HL-60 (cell line): ENCODE results near the gene PNLIPRP1.

Experiments
- DNase-seq, 2 experiments: peaks; one replicate each; pipeline ENCODE4 v3.0.0-alpha.2; 2010 to 2020; ENCODE audit warnings: low read depth in 1 of 2, low spot score in 1 of 2
- H3K27ac ChIP-seq: fragments of 250-450 bp; sonication (Bioruptor Pico); replicated peaks from 2 replicates; pipeline ENCODE4 v1.5.1; 2020; ENCODE audit warnings: mild to moderate bottlenecking, moderate library complexity
- H3K27me3 ChIP-seq: fragments of 250-450 bp; sonication (Bioruptor Pico); 2 replicates; pipeline ENCODE4 v1.5.1; 2021; ENCODE audit warnings: mild to moderate bottlenecking, moderate library complexity; ENCODE audit not compliant: insufficient read depth, poor library complexity, severe bottlenecking
- H3K4me3 ChIP-seq: replicated peaks from 2 replicates; pipeline ENCODE4 v1.5.1; 2011; ENCODE audit warnings: mild to moderate bottlenecking, control low read depth, low read length; ENCODE audit not compliant: insufficient read depth
- CTCF ChIP-seq: IDR thresholded peaks from one replicate; pipeline ENCODE4 v1.5.1; 2011; ENCODE audit warnings: low read length, control low read depth, inconsistent platforms; ENCODE audit not compliant: insufficient read depth
- GABPA ChIP-seq: IDR thresholded peaks from 2 replicates; pipeline ENCODE4 v1.6.1; 2012; ENCODE audit warnings: low read depth
- POLR2AphosphoS5 ChIP-seq: IDR thresholded peaks from 2 replicates; pipeline ENCODE4 v1.6.1; 2012; ENCODE audit warnings: low read depth
- REST ChIP-seq: IDR thresholded peaks from 2 replicates; pipeline ENCODE4 v1.6.1; 2012; ENCODE audit warnings: low read depth; ENCODE audit not compliant: insufficient replicate concordance
- SPI1 ChIP-seq: IDR thresholded peaks from 2 replicates; pipeline ENCODE4 v1.6.1; 2012; ENCODE audit warnings: low read depth, mild to moderate bottlenecking, borderline replicate concordance

The PNLIPRP1 gene

DNA sequence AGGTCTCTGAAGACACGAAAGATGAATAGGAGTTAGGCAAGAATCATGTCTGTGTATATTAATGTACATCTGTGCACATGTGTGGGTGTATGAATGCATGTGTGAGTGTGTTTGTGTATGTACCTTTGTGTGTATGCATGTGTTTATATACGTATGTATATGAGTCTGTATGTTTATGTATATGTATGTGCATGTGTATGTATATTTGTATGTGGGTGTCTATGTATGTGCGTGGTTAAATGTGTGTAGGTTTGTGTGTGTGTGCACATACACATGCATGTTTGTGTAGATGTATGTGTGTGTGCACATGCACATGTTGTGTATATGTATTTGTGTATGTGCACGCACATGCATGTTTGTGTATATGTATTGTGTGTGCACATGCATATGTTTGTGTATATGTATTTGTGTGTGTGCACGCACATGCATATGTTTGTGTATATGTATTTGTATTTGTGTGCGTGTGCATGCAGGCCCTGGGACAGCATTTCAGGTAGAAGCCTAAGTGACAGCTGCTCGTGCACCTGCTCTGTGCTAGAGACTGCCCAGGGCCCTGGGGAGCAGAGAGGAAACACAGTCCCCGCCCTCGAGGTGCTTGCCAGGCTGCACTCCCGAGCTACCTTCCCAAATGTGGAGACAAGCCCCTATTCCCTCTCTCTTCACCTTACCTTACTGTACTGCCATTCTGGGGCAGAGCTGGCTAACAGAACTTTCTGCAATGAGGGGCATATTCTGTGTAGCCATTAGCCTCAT, 12.1 kb downstream of the PNLIPRP1 start:
- Histone ChIP-seq H3K4me3 (no peak overlapping the region), H3K27ac (no peak overlapping the region), H3K27me3 (no peaks in the 10 kb centered on the region)
- TF ChIP-seq SPI1 = no peak
- TF ChIP-seq GABPA = no peak
- no peak for TF ChIP-seq POLR2AphosphoS5
- DNase-seq = no peak

DNA sequence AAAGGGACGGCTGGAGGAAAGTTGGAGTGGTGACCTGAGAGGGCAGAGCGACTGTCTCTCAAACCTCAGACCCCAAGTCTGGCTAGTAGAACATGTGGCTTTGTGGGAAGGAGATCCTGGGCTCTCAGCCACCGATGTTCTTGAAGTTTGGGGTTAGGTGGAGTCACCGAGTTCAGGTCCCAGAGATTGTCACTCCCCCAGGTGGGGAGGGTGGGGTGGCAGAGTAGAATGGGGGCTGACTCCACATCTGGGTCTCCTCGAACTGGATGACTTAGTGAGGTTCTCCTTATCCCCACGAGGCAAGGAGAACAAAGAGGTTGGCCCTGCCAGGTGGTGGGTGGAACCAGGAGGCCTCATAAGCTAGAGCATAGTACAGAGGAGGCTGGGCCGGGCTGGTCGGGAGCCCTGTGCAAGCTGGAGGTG, 15.3 kb downstream of the PNLIPRP1 start:
- no peak overlapping the region for H3K27ac ChIP-seq
- TF ChIP-seq CTCF (no peak), POLR2AphosphoS5 (no peak), REST (no peak), GABPA (no peak)
- no peak for DNase-seq
- H3K27me3 ChIP-seq = no peaks in the 10 kb centered on the region
- H3K4me3 ChIP-seq = no peak overlapping the region

GRCh38 chr10:116607336-116607735, 16.6 kb downstream of the PNLIPRP1 start:
- H3K27me3 ChIP-seq = no peaks in the 10 kb centered on the region
- DNase-seq = no peak
- H3K4me3 ChIP-seq = no peak overlapping the region
- no peak overlapping the region for H3K27ac ChIP-seq
- TF ChIP-seq GABPA = no peak

DNA sequence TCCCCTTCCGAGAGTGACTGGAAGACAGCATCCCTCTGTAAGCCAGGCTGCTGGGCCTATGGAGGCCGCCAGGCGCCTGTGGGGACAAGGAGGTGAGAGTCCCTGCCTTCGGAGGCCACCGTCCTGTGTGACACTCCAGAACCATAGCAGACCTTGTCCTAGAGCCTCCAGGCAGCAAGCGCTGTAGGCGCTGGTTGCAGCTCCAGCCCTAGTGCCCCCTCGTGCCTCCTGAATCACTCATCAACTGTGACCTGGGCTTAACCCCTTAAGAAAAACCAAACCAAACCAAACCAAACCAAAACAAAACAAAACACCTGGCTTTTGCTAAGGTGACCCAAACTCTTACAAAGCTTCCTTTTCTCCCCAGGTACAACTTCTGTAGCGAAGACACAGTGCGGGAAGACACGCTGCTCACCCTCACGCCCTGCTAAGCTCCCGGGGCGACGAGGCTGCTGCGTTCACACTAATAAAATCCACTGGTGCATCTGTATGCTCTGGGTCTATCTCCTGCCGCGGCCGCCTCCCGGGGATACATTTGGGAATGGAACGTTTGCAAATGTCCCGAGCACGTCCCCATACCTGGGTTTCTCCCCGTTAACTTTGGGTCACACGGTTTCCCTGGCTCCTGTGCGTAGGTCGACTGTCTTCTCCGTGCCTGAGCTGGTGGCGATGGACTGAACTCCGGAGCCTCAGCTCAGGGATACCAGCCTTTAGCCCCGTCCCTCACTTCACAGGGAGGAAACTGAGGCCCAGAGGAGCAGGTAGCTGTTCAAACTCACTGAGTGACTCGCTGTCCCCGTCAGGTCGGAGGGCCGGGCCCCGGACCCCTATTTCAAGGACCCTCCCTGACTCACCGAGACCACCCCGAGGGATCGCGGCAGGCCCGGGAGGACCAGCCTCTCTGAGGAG, 18.2 kb downstream of the PNLIPRP1 start:
- DNase-seq = no peak
- Histone ChIP-seq H3K27ac (no peak overlapping the region), H3K4me3 (no peak overlapping the region), H3K27me3 (no peaks in the 10 kb centered on the region)
- TF ChIP-seq POLR2AphosphoS5 (no peak), SPI1 (no peak), REST (no peak), CTCF (no peak), GABPA (no peak)
